A549 (cell line): ENCODE results near the gene UPF2.

ENCODE experiments used
- CEBPB ChIP-seq, 2 experiments: fragments of >200 bp in 1 of 2; sonication (Bioruptor Twin) in 1 of 2; formaldehyde crosslinking in 1 of 2; IDR thresholded peaks; 2 replicates each; pipeline ENCODE4 v1.6.1; 2012 to 2016
- CTCF ChIP-seq: fragments of >200 bp; sonication (Bioruptor Twin); formaldehyde crosslinking; IDR thresholded peaks from 3 replicates; pipeline ENCODE4 v1.5.1; 2016
- ESRRA ChIP-seq: fragments of 150-350 bp; IDR thresholded peaks from 2 replicates; pipeline ENCODE4 v1.6.1; 2014; ENCODE audit warnings: mild to moderate bottlenecking, low read length, borderline replicate concordance
- HDAC2 ChIP-seq: fragments of 200-600 bp; sonication (generic); IDR thresholded peaks from 2 replicates; pipeline ENCODE4 v1.6.1; 2016
- JUNB ChIP-seq: fragments of >200 bp; sonication (Bioruptor Twin); formaldehyde crosslinking; IDR thresholded peaks from 2 replicates; pipeline ENCODE4 v1.6.1; 2016
- MAX ChIP-seq: IDR thresholded peaks from 2 replicates; pipeline ENCODE4 v1.6.1; 2012
- MAZ ChIP-seq: fragments of 150-350 bp; IDR thresholded peaks from 2 replicates; pipeline ENCODE4 v1.6.1; 2014; ENCODE audit warnings: antibody characterized with exemption, low read depth, low read length, borderline replicate concordance
- POLR2A ChIP-seq: IDR thresholded peaks from 2 replicates; pipeline ENCODE4 v1.6.1; 2012; ENCODE audit warnings: mild to moderate bottlenecking, low read length
- RAD21 ChIP-seq, 2 experiments: fragments of >200 bp in 1 of 2; sonication (Bioruptor Twin) in 1 of 2; formaldehyde crosslinking in 1 of 2; IDR thresholded peaks in 1 of 2; conservative IDR thresholded peaks in 1 of 2; 2 replicates in 1 of 2; 3 replicates in 1 of 2; pipeline ENCODE4 v1.6.1; 2012 to 2018; ENCODE audit warnings: inconsistent platforms in 1 of 2
- RNF2 ChIP-seq: fragments of 200-600 bp; sonication (generic); IDR thresholded peaks from 2 replicates; pipeline ENCODE4 v1.6.1; 2016; ENCODE audit warnings: low read depth, mild to moderate bottlenecking, antibody characterized with exemption, moderate library complexity, borderline replicate concordance
- SREBF2 ChIP-seq: fragments of 450-650 bp; IDR thresholded peaks from 2 replicates; pipeline ENCODE4 v1.6.1; 2014; ENCODE audit warnings: mild to moderate bottlenecking, moderate library complexity
- TP53 ChIP-seq: fragments of 250-450 bp; sonication (Bioruptor Pico); IDR thresholded peaks from 2 replicates; pipeline ENCODE4 v1.5.0; 2021; ENCODE audit warnings: mild to moderate bottlenecking, moderate library complexity

- TF ChIP-seq MAX (no peak), HDAC2 (no peak), CTCF (no peak), RNF2 (no peak), RAD21 (conservative IDR thresholded peaks at IDR 0.05 in 1 of 2, IDR thresholded peaks at IDR 0.05 in 1 of 2) (no peak), POLR2A (no peak), SREBF2 (no peak), ESRRA (no peak), CEBPB (IDR thresholded peaks at IDR 0.05) (no peak), JUNB (no peak), MAZ (no peak), TP53 (CRISPR knock-in tag) (no peak)
Measured at GRCh38 chr10:12077580-12078180, 35.1 kb upstream of the UPF2 start.
